Neural cell (in vitro differentiated cells): ENCODE measurements around the gene ABCC8. TPM values are rescaled to one million over a fixed set of nuclear protein-coding genes. Genes with fewer than 3 reads are reported as not detected.

Source experiments
- H2AFZ ChIP-seq: fragments of 200-600, 300-800 bp; sonication (generic), shearing (Covaris generic); 2 replicates; pipeline ENCODE4 v1.6.0; 2014; ENCODE audit warnings: low read depth, mild to moderate bottlenecking, antibody characterized with exemption, low read length, moderate library complexity
- H3F3A ChIP-seq: fragments of 200-600 bp; shearing (Covaris generic); 2 replicates; pipeline ENCODE4 v1.6.1; 2016; ENCODE audit warnings: mild to moderate bottlenecking, moderate library complexity, mixed read lengths, antibody characterized with exemption, low read length; ENCODE audit not compliant: insufficient read depth, poor library complexity, severe bottlenecking
- H3K27ac ChIP-seq: fragments of 200-600, 300-800 bp; sonication (generic), shearing (Covaris generic); 2 replicates; pipeline ENCODE4 v1.5.1; 2014; ENCODE audit warnings: mild to moderate bottlenecking, low read length, moderate library complexity
- H3K27me3 ChIP-seq: fragments of 300-800, 200-600 bp; sonication (generic), shearing (Covaris generic); 2 replicates; pipeline ENCODE4 v1.6.0; 2014; ENCODE audit warnings: mild to moderate bottlenecking, low read depth, low read length, moderate library complexity; ENCODE audit not compliant: insufficient read depth
- H3K36me3 ChIP-seq: fragments of 300-800, 200-600 bp; sonication (generic), shearing (Covaris generic); 2 replicates; pipeline ENCODE4 v1.5.1; 2014; ENCODE audit warnings: mild to moderate bottlenecking, antibody characterized with exemption, low read length, moderate library complexity; ENCODE audit not compliant: insufficient read depth
- H3K4me2 ChIP-seq: fragments of 300-800, 200-600 bp; sonication (generic), shearing (Covaris generic); 2 replicates; pipeline ENCODE4 v1.6.0; 2014; ENCODE audit warnings: mild to moderate bottlenecking, low read length
- H3K4me3 ChIP-seq: fragments of 300-800, 200-600 bp; sonication (generic), shearing (Covaris generic); 2 replicates; pipeline ENCODE4 v1.5.1; 2014; ENCODE audit warnings: mild to moderate bottlenecking, low read length, moderate library complexity
- H3K79me2 ChIP-seq: fragments of 200-600 bp; shearing (Covaris generic); replicated peaks from 2 replicates; pipeline ENCODE4 v1.6.0; 2014; ENCODE audit warnings: mild to moderate bottlenecking, low read length, moderate library complexity; ENCODE audit not compliant: insufficient read depth
- H3K9ac ChIP-seq: fragments of 300-800, 200-600 bp; sonication (generic), shearing (Covaris generic); 2 replicates; pipeline ENCODE4 v1.6.1; 2016; ENCODE audit warnings: mild to moderate bottlenecking, low read length, mixed read lengths
- H3K9me2 ChIP-seq: fragments of 200-600 bp; shearing (Covaris generic); 2 replicates; pipeline ENCODE4 v1.6.1; 2016; ENCODE audit warnings: mild to moderate bottlenecking, low read length, mixed read lengths; ENCODE audit not compliant: insufficient read depth
- H3K9me3 ChIP-seq: fragments of 200-600, 300-800 bp; sonication (generic), shearing (Covaris generic); 2 replicates; pipeline ENCODE4 v1.6.1; 2016; ENCODE audit warnings: mild to moderate bottlenecking, mixed run types, low read length, moderate library complexity, mixed read lengths
- H4K20me1 ChIP-seq: fragments of 200-600 bp; shearing (Covaris generic); 2 replicates; pipeline ENCODE4 v1.6.1; 2016; ENCODE audit warnings: mild to moderate bottlenecking, mixed run types; ENCODE audit not compliant: insufficient read depth
- EP300 ChIP-seq: fragments of 450-650 bp; conservative IDR thresholded peaks from 2 replicates; pipeline ENCODE4 v1.6.1; 2014; ENCODE audit warnings: antibody characterized with exemption, mild to moderate bottlenecking, moderate library complexity; ENCODE audit not compliant: poor library complexity, severe bottlenecking
- EZH2 ChIP-seq: fragments of 200-600, 300-800 bp; shearing (Covaris generic), sonication (generic); IDR thresholded peaks from 2 replicates; pipeline ENCODE4 v1.6.1; 2014; ENCODE audit warnings: antibody characterized with exemption, low read length, borderline replicate concordance, mild to moderate bottlenecking; ENCODE audit not compliant: insufficient read depth, poor library complexity, severe bottlenecking
- MXI1 ChIP-seq: fragments of 450-650 bp; conservative IDR thresholded peaks from 2 replicates; pipeline ENCODE4 v1.6.1; 2014; ENCODE audit warnings: antibody characterized with exemption, mild to moderate bottlenecking; ENCODE audit not compliant: poor library complexity, severe bottlenecking
- POLR2AphosphoS5 ChIP-seq: IDR thresholded peaks from 2 replicates; pipeline ENCODE4 v1.6.1; 2012
- RAD21 ChIP-seq: fragments of 450-650 bp; conservative IDR thresholded peaks from 2 replicates; pipeline ENCODE4 v1.6.1; 2014; ENCODE audit warnings: antibody characterized with exemption, mild to moderate bottlenecking, moderate library complexity
- REST ChIP-seq: IDR thresholded peaks from 2 replicates; pipeline ENCODE4 v1.6.1; 2012; ENCODE audit warnings: borderline replicate concordance
- SMC3 ChIP-seq: fragments of 450-650 bp; conservative IDR thresholded peaks from 2 replicates; pipeline ENCODE4 v1.6.1; 2014; ENCODE audit warnings: antibody characterized with exemption, mild to moderate bottlenecking, moderate library complexity; ENCODE audit not compliant: poor library complexity
- TAF1 ChIP-seq: IDR thresholded peaks from 2 replicates; pipeline ENCODE4 v1.6.1; 2012; ENCODE audit warnings: low read depth
- polyA plus RNA-seq: library from polyadenylated mRNA; depleted of rRNA; stranded (reverse); fragments of >200 nt; gene quantifications from 2 replicates; pipeline ENCODE4 v1.2.3, GENCODE V29; 2014
- TF ChIP-seq, protein P1 (sequence below): fragments of 450-650 bp; IDR thresholded peaks from 2 replicates; pipeline ENCODE4 v1.5.1; 2014; ENCODE audit warnings: antibody characterized with exemption, mild to moderate bottlenecking, moderate library complexity; ENCODE audit not compliant: poor library complexity, severe bottlenecking

ABCC8 gene
- polyA plus RNA-seq, 1 donor from 2014 or later, result 13.2 TPM

- no peaks in the 10 kb centered on the region for H3K9me3 ChIP-seq
- no peaks in the 10 kb centered on the region for H4K20me1 ChIP-seq
- no peak overlapping the region for H3K27ac ChIP-seq
- H3K36me3 ChIP-seq, result no peaks in the 10 kb centered on the region
- H3K4me3 ChIP-seq, result no peak overlapping the region
- no peaks in the 10 kb centered on the region for H3K27me3 ChIP-seq
- no peak overlapping the region for H3K4me2 ChIP-seq
- no peaks in the 10 kb centered on the region for H3K79me2 ChIP-seq
- TF ChIP-seq EP300 (no peak), POLR2AphosphoS5 (no peak), SMC3 (no peak), REST (no peak), EZH2 (no peak), RAD21 (no peak), MXI1 (no peak), TAF1 (no peak)
- TF ChIP-seq, protein P1, sequence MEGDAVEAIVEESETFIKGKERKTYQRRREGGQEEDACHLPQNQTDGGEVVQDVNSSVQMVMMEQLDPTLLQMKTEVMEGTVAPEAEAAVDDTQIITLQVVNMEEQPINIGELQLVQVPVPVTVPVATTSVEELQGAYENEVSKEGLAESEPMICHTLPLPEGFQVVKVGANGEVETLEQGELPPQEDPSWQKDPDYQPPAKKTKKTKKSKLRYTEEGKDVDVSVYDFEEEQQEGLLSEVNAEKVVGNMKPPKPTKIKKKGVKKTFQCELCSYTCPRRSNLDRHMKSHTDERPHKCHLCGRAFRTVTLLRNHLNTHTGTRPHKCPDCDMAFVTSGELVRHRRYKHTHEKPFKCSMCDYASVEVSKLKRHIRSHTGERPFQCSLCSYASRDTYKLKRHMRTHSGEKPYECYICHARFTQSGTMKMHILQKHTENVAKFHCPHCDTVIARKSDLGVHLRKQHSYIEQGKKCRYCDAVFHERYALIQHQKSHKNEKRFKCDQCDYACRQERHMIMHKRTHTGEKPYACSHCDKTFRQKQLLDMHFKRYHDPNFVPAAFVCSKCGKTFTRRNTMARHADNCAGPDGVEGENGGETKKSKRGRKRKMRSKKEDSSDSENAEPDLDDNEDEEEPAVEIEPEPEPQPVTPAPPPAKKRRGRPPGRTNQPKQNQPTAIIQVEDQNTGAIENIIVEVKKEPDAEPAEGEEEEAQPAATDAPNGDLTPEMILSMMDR, result no peak
- H3K9ac ChIP-seq, result no peak overlapping the region
- H3F3A ChIP-seq, result no peaks in the 10 kb centered on the region
- H2AFZ ChIP-seq, result no peak overlapping the region
- H3K9me2 ChIP-seq, result no peaks in the 10 kb centered on the region
Measured at GRCh38 chr11:17414317-17414737, 62.3 kb downstream of the ABCC8 start.

DNA sequence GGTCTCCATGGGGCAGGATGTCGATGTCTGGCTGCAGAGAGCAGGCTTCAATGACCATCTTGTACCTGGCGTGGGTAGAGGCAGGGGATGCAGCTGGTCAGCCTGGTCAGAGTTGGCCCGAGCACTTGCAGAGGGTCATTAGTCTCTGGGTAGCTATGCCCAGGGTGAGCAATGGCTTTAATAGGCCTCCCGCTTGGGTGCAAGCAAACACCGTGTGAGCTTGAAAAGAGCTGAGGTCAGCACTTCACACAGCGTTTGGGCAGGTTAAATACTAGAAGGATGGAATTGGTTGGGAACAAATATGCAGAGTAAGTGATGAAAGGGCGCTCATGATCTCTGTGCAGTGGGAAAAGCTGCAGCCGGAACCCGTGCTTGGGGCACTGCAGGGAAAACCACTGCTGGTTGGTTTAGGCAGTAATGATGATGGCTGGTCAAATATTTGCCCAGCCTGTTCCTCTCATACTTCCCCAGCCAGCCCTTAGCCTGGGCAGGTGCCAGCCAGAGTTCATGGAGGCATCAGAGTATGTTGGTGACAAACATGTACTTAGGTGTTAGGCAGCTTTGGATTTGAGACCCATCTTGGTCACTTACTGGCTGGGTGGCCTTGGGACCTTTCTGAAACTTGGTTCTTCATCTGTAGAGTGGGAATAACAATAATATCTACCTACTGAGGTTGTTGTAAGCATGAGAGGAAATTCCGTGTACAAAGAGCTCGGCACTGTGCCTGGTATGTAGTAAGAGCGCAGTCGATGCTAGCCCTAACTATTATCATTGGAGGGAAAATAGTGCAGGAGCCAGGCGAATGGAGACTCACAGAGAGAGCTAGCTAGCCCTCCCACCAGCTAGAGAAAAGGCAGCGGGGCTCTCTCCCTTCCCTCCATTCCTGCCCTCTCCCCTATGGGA, 63.0 kb downstream of the ABCC8 start:
- Histone ChIP-seq H2AFZ (no peak overlapping the region), H3K9ac (no peak overlapping the region)
- TF ChIP-seq TAF1 (no peak), MXI1 (no peak), EP300 (no peak), POLR2AphosphoS5 (no peak), REST (no peak), EZH2 (no peak), SMC3 (no peak), RAD21 (no peak)
- TF ChIP-seq, protein P1, result no peak

More for the DNA sequence above, 63.0 kb downstream of the ABCC8 start:
- H3K4me3 ChIP-seq, result no peak overlapping the region
- H4K20me1 ChIP-seq, result no peaks in the 10 kb centered on the region
- H3K79me2 ChIP-seq, result no peaks in the 10 kb centered on the region
- H3K4me2 ChIP-seq, result no peak overlapping the region
- no peaks in the 10 kb centered on the region for H3K9me3 ChIP-seq
- no peaks in the 10 kb centered on the region for H3K27me3 ChIP-seq
- H3K36me3 ChIP-seq, result no peaks in the 10 kb centered on the region
- H3K27ac ChIP-seq, result no peak overlapping the region
- no peaks in the 10 kb centered on the region for H3K9me2 ChIP-seq
- no peaks in the 10 kb centered on the region for H3F3A ChIP-seq
